ENCODE results near the gene RUNX1.

RUNX1 gene

DNA sequence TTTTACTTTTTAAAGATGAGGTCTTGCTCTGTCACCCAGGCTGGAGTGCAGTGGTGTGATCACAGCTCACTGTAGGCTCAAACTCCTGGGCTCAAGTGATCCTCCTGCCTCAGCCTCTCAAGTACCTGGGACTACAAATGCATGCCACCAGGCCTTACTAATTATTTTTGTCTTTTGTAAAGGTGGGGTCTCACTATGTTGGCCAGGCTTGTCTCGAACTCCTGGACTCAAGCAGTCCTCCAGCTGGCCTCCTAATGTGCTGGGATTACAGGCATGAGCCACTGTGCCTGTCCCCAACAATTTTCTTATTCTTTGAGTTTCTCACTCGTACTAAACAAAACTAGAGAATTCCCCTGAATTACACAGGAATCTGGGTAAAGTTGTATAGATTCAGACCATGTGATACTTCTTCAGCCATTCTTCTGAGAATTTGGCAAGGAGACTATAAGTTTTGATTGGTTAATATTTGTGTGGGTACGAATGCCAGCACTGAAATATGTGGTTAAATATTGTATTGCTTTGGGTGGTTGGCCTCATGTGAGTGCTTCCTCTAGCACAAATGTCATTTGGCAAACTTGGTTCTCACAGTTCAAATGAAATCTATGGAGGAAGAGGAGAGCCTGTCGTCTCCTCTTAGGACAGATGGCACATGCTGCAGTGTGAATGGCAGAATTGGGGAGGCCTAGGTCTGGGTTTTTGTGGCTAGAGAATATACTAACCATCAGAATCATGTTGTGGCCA lies 104.9 kb downstream of the RUNX1 start:
- DNase-seq: no peak

DNA sequence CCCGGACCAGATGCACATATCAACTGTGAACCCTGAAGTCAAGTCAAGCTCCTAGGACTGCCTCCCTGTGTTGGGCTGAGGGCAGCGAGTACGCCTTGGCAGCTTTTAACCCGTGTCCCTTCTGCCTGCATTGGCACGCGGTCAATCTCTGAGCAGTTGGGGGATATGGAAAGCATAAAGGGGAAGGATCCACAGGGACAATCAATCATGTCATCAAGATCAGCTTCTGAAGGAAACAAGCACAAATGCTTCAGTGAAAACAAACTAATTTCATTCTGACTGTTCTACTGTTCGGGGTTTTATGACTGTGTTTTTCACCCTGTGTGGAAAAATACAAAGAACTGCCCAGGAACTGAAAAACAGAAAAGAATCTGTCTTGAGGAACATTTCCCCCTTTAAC lies 106.2 kb downstream of the RUNX1 start:
- DNase-seq: no peak

DNA sequence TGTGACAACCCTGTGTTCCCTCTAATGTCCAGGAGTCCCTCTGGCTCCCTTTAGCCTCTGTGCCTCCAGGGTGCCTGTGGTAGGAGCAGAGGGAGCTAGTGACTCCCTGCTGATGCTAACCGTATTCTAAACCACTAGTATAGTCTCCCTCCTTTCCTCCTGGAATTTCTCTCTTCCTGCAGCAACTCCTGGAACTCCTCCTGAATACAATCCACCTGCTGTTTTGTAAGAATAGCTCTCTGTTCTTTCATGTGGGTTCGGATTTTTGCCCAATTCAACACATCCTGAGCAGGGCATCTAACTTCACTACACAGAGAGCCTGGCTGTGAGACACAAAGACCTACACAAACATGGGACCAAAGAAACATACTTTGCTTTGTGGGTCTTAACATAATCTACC lies 107.9 kb downstream of the RUNX1 start:
- no peak for DNase-seq

DNA sequence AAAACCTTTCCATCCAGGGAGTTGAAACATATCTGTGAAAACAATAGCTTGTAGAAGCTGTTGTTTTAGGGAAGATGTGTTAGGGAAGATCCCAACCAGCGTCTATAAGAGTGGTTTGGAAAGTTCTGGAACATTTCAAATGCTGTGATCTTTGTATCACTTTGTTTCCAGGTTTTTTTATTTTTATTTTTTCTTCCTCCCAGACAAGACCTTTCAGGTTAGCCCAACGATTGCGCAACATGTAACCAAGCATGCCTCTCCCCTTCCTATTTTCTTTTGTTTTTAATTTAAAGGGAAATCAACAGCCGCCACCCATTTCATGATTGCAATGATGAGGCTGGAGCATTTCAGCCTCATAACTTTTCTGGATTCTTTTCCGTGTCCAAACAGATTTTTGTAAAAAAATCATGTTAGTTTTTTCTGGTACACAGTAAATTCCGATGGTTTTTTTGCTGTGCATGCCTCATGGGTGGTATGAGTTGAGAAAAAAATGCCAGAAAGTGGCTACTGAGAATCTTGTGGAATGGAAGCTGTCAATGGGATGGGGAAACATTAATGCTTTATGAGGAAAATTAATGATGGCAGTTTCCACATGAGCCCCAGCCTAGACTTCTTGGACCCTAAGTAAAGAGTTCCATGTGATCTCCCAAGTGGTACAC lies 109.3 kb downstream of the RUNX1 start:
- no peak for DNase-seq

DNA sequence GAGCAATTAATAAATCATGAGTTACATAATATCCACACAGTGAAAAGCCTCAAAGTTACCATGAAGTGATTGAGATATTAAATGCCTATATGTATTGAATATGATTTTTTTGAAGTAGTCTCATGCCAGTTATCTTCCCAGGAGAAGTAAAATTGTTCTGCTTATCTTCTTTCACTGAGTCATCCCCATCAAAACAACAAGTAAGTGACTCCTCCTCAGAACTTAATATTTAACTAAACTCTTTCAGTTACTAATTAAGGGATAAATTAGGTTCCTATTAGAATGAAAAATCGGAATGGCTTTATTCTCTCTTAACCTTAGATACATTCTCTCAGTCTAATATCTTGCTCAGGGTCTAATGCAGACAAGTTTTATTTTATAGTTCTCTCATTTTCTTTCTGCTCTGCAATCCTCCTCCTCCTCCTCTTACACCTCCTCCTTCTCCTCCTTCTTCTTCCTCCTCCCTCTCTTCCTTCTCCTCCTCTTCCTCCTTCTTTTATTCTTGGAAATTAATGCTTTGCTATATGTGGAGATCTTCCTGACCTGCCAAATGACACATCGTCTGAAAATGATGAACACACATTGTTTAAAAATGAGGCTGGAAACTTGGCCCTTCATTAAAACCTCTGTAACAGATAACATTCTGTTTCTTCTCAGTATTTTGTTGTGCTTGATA lies 110.9 kb downstream of the RUNX1 start:
- DNase-seq: no peak

DNA sequence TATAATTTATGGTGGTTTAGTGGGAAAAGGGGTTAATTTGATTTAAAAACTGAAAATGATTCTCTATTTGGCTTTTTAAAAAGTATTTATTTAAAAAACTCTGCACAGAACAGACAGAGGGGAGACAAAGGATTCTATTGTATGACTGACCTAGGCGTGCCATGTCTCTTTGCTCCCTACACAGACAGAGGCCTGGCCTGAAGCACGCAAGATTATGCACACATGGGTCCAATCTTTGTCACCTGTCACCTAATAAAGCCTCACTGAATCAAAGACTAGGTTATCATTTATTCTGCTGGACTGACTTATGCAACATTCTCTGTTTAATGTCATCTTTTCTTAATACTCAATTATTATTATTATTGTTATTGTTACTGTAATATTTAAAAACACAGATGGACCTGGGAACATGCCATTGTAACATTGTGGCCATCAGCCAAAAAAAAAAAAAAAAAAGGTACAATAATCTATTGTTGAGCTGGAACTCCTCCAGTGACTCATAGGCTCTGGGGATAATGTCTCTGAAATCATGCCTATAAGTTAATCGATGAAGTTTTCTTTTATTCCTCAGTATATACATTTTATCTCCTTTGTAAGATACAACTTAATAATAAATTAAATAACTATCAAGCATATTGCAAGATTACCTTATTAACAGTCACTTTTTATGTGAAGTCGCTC lies 112.1 kb downstream of the RUNX1 start:
- DNase-seq: no peak

DNA sequence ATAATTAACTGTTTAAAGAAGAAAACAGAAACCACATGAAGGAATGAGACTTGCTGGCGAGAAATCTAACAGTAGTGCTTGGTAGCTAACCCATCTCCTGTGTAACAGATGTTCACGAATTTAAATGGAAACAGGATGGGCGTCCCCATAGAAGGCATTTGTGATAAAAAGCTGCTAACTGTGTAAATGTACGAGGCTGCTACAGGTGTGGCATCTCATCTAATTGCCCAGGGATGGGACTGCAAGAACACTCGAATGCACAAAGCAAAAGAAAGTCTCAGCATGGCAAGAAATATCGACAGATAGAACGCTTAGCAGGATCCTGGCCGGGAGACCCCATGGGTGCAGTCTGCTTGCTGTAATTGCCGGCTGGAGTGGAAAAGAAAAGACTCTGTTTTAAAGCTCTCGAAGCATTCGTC lies 112.7 kb downstream of the RUNX1 start:
- DNase-seq: no peak

DNA sequence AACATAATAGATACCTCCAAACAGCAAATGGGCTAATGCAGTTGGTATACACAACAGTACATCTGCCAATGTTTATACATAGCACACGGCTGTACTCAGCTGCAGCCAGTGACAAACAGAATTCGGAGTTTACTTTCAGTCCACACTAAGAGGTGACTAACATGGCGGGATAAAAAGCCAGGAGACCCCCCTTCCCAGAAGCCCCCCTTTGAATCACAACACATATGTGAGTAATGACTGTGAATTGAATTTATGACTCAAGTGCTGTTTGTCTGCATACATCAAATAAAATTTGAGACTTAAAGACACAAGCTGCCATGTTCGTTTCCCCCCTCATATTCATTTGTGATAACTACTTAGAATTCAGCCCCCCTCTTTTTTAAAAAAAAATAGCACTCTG lies 113.2 kb downstream of the RUNX1 start:
- no peak for DNase-seq

DNA sequence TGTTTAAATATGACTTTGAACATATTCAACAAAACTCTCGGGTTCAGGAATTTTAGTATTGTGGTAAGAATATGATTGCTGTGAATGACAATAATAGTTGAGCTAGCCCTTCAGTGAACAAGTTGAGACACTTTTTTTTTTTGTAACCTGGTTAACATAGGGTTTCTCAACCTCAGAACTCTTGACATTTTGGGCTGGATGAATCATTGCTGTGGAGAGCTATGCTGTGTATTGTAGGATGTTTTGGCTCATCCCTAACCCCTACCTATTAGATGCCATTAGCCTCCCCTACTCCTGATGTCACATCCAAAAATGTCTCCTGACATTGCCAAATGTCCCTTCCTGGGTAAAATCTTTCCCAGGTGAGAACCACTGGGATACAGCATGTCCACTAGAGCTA lies 113.7 kb downstream of the RUNX1 start:
- no peak for DNase-seq

DNA sequence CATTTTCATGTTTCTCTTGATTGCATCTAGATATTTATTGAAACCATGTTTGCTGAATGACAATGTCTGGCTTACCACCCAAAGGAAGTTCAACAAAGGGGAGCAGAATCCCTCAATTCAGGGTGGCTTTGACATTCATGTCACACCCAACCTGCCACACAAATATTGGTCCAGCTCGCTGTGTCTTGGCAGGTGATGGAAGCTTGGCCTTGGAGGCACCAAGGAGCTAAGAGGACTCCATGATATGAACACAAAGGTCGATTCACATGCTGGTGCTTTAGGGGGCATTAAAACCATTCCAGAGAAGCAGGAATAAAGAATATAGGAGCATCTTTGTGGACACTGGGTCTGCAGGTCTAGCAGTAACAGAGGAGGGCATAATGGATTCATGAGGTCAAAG lies 114.8 kb downstream of the RUNX1 start:
- no peak for DNase-seq

DNA sequence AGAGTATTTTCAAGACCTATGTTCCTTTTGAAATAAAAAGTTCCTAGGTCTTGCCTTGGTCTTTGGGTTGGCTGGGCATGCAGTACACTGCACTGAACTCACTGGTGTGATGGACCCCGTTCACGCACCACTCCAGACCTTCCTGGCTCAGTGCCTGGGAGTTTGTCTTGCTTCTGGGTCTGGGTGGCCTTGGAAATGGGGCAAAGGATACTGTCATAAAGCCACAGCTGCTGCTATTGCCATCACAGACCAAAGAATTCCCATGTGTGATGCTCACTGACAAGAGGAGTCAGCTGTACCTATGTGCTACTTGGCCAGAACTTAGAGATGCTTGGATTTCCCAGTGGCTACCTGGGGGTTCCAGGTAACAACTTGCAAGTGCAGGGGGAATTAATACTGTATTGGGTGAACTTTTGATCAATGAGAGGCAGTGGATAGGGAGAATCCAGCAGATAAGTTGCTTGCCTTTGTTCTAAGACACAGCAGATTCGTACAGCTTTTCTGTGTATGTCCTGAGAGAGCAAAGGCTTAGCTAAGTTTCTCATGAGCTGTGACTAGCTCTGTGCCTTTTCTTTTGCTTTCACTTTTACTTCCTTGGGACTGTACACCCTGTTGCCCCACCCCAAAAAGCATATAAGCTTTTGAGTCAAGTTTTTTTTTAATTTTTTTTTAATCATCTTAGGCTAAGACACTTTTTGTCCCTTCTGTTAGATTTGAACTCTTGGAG lies 115.3 kb downstream of the RUNX1 start:
- no peak for DNase-seq

DNA sequence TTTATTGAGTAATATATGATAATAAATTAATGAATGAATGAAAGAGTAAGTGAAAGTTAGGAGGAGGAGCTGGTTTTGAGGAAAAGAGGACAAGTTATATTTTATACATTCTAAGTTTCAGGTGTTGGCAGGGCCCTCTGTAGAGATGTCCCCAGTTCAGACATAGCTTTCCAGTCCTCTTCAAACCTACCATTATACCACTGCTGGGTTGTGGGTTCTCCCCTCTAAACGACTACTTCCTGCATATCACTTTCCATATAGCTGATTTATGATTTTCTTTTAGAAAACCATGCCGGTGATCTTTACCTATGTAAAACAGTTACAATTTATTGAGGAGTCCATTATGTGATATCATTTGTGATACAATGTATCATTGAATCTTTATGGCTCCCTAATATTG lies 116.9 kb downstream of the RUNX1 start:
- no peak for DNase-seq

DNA sequence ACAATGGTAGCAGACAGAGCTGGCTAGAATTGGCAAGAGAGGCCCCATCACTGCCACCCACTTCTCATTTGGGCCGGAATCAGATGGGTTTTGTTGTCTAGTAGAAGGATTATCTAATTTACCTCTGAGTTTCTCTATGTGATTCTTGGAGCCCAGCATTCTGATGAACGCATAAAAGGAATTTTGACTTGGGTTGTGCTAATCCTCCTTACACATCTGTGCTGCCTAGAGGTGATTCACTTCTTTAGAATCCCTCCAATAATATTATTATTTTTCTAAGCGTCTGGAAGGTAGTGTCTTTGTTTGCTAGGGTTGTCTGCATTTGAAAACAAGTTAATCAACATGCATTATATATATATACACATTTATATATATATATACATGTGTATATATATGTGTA lies 118.1 kb downstream of the RUNX1 start:
- DNase-seq: no peak

DNA sequence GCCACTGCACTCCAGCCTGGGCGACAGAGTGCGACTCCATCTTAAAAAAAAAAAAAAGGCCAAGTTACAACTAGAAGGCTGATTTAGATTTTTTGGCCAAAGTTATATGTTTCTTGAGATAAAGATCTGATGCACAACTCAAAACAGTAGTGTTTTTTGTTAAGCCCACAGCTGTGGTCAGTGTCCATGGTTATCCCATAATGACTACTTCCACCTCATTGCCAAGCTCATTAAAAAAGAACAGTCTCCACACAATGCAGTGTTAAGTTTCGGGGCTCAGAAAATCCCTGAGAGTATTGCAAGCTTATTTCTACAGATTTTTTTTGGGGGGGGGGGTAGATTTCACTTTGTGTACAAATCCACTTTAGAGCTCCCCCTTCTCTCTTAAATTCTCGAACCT lies 120.5 kb downstream of the RUNX1 start:
- no peak for DNase-seq

DNA sequence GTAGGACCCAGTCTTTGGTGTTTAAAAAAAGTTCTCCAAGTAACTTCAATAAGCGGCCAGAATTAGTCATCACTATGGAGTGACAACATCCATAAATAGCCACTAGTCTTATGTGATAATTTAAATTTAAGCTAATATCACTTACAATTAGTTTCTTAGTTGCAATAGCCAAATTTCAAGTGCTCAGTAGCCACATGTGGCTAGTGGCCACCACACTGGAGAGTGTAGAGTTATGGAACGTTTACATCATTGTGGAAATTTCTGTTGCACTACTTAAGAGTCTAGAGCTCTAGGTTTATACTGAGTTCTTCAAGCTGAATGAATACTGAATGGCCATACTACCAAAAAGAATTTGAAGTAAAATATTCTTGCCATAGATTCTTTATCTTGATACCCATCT lies 121.1 kb downstream of the RUNX1 start:
- DNase-seq: no peak

DNA sequence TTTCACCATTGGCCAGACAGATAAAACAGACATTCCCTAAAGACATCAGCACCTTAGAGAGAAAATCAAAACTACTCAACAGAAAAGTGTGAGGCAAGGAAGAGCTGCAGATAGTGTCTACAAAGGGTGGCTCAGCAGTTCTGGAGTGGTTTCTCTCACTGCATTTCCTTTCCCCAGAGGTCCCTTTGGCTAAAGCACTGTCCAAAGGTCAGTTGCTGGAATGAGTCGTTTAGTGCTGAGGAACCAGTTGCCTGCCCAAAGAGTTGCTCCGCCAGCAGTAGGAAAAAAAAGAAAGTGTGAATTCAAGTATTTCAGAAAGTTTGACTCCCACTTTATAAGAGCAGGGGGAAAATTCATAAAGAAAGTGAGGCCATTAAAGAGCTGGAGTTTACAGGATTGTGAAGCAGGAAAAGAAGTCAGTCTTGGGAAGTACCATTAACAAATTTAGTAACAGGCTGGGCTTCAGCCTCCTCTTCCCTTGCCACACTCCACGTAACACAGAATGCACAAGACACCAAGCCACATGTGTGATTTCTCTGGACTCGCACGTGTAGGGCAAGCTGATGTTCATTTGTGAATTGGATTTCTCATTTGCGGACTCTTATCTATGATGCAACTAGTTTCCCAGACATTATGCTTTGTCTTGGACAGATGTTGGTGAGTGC lies 122.2 kb downstream of the RUNX1 start:
- no peak for DNase-seq

DNA sequence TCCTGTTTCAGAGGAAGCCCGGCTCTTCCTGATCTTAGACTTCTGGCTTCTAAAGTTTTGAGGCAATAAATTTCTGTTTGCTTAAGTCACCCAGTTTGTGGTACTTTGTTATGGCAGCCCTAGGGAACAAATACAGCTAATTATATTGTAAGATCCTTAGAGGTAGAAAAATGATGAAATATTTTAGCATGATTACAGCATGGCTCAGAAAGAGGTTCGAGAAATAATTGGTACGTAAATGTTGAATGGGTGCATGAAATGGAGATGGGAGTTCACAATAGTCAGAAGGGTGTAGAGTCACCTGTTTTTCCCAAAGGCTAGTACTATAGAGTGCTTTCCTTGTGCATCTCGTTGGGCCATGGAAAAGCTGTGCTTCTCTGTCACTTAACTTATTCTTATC lies 123.5 kb downstream of the RUNX1 start:
- DNase-seq: no peak

DNA sequence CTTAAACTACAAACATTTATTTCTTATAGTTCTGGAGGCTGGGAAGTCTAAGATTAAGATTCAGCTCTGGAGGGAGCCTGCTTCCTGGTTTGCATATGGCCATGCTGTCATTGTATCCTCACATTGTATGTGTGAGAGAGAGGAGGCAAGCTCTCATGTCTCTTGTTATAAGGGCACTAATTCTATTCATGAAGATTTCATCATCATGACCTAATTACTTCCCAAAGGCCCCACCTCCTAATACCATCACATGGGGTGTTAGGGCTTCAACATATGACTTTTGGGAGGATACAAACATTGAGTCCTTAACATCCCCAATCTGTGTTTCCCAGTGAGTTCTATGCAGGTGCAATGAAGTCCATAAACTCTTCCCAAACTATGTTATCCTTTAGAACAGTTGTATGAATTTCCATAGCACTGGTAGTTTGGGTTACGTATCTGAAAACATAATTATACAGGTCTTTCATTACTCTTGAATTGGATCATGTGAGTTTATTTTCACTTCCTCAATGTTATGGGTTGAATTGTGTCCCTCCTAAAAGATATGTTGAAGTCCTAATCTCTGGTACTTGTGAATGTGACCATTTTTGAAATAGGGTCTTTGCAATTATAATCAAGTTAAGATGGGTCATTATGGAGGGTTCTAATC lies 124.2 kb downstream of the RUNX1 start:
- no peak for DNase-seq

DNA sequence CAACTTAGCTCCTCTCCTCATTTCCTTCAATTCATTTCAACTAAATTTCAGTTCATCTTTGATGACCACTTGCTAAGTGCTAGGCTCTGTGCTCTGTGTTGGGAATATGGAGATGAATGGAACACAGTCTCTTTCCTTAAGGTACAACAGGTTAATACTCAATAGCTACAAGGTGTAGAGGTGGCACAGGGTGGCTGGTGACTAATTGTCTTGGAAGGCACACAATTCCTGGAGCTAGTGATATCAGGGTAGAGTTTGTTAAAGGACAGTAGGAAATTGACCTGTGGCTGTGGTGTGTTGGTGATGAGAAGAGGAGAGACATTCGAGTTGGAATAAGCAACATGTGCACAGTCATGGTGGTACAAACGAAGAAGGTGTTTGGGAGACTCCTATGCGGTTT lies 124.9 kb downstream of the RUNX1 start:
- DNase-seq: no peak

DNA sequence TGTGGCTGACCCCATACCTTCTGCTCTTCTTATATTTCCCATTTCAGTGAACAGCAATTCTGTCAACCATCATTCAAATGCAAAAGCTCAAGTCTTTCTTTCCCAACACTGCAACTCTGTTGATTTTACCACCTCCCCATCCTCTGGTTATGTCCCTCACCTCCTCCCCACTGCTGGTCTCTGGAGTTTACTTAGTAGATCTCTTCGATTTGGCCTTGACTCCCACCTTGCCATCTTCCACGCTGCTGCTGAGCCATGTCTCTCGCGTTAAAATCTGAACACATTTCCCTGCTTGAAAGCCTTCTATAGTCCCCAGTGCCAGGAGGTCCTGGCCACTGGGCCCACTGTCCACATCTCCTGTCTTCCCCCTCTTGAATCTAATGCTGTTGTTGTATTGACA lies 125.5 kb downstream of the RUNX1 start:
- DNase-seq: no peak

DNA sequence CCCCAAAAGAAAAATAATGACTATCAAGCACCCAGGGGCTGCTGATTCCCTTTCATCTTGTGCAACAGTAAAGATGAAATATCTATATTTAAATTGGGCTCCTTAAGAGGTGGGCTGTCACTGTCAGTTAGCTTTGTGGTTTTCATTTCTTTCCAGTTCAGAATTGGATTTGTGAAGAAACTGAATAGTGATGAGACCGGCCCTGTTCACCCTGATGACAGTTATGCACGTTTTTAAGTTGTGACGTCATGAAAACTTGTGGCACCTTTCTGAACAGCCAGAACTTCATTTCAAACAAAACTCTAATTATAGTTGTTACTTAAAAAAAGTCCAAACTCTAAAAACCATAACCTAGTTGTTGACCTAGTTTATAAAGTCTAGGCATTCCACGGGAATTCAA lies 125.9 kb downstream of the RUNX1 start:
- DNase-seq: no peak

DNA sequence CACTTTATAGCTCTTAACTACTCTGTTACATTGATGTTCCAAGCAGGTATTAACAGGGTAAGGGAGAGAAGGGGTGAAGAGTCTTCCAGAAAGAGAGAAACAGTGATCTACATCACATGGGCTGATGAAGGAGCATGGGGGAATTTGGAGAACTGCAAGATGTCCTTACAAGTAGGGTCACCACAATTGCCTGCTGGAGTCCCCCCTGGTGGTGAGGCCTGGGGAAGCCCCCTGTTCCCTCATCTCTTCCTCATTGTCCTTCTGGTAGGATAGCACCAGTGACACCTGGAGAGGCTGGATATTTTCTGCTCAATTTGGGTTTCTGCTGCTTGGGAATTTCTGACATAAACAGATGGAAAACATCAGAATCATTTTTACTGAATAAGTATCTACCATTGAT lies 126.6 kb downstream of the RUNX1 start:
- no peak for DNase-seq
